ENCODE results near the gene PRR36.
"Not testable (repeated sequence)": the region's sequence is repeated elsewhere in the genome, so short reads cannot be mapped to it uniquely, and the experiment has no call there.

PRR36 gene

GRCh38 chr19:7874076-7874896 lies at the start of gene PRR36:
PRR36 (minus strand) TSS chr19:7874390; CDS start chr19:7873689, 701 bp downstream.
- DNase-seq = no peak

- no peak for DNase-seq
Measured at GRCh38 chr19:7923295-7924191, 49.4 kb upstream of the PRR36 start.

GRCh38 chr19:7922836-7923195 lies 48.6 kb upstream of the PRR36 start:
- DNase-seq = no peak

DNA sequence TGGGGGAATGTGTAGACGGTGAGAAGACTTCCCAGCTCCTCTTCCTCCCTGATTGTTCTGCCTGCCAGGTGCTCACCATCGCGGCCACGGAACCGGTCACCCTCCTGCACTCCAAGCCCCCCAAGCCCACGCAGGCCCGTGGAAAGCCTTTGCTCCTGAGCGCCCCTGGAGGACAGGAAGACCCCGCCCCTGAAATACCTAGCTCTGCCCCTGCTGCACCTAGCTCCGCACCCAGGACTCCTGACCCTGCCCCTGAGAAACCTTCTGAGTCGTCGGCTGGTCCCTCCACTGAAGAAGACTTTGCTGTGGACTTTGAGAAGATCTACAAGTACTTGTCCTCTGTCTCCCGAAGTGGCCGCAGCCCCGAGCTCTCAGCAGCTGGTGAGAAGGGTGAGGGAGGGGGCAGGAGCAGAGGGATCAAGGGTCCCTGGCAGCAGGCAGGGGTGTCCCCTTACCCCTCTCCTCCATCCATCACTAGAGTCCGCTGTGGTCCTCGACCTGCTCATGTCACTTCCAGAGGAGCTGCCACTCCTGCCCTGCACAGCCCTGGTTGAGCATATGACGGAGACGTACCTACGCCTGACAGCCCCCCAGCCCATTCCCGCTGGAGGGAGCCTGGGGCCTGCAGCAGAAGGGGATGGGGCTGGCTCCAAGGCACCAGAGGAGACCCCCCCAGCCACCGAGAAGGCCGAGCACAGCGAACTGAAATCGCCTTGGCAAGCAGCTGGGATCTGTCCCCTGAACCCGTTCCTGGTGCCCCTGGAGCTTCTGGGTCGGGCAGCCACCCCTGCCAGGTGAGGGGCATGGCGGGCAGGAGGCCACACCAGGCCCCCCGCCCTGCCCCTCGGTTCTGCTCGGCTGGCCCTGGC lies 48.0 kb upstream of the PRR36 start:
- no peak for DNase-seq

GRCh38 chr19:7921302-7921966 lies 47.2 kb upstream of the PRR36 start:
- no peak for DNase-seq

- peak; percentile 99 to 100 (median 100) for DNase-seq
Measured at GRCh38 chr19:7920519-7921301, 46.5 kb upstream of the PRR36 start.

- peak; percentile 91 to 95 (median 92) for DNase-seq
Measured at GRCh38 chr19:7919610-7920518, 45.7 kb upstream of the PRR36 start, which contains the start of gene SNAPC2. SNAPC2 (plus strand) TSS chr19:7920338; CDS start chr19:7920367, 29 bp downstream.

DNA sequence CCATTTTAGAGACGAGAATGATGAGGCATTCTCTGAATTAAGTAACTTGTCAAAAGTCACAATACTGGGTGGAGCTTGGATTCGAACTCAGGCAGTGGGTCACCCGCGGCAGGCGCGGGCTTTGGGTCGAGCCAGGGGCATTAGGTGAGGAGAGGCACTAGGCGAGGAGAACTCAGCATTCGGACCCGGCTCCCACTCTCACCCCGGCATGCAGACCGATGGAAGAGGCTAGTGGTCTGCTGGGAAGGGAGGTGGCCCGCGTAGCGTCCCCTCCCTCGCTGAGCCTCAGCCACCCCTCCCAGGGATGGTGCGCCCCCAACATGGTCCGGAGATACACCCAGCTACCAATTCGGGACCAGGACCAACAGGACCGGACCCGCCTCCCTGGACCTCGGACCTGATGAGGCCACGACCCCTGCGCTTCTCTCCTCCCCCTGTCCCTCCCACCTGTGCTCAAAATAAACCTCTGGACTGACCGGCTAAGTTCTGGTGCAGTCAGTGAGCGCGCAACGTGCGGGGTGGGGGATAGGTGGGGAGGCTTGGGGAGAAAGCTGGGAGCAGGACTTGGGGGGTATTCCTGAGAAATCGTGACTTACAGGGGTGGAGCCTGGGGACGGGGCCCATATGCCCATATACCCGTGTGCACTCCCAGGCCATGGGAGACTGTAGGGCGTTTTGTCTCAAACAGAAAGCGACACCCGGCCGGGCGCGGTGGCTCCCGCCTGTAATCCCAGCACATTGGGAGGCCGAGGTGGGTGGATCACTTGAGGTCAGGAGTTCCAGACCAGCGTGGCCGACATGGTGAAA lies 44.6 kb upstream of the PRR36 start:
- DNase-seq = no peak

DNA sequence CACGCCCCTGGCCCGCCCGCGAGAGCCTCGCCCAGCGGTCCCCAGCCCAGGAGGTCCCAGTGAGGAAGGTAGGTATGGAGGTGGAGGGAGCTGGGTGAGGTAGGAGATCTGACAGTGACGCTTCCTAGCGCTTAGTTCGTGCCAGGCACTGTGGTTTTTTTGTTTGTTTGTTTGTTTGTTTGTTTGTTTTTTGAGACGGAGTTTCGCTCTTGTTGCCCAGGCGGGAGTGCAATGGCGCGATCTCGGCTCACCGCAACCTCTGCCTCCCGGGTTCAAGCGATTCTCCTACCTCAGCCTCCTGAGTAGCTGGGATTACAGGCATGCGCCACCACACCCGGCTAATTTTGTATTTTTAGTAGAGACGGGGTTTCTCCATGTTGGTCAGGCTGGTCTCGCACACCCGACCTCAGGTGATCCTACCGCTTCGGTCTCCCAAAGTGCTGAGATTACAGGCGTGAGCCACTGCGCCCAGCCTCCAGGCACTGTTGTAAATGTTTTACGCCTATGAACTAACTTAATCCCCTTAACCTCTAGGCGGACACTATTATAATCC lies 43.9 kb upstream of the PRR36 start:
- DNase-seq = not testable (repeated sequence)

GRCh38 chr19:7917267-7918061 lies 43.3 kb upstream of the PRR36 start:
- peak in 3 of 4 experiments; percentile 19 to 36 (median 33) for DNase-seq

GRCh38 chr19:7916955-7917266 lies 42.7 kb upstream of the PRR36 start:
- DNase-seq = no peak

- peak in 2 of 4 experiments; percentile 29 to 36 for DNase-seq
Measured at GRCh38 chr19:7916103-7916954, 42.1 kb upstream of the PRR36 start.

GRCh38 chr19:7915250-7916102 lies 41.3 kb upstream of the PRR36 start:
- DNase-seq = no peak

DNA sequence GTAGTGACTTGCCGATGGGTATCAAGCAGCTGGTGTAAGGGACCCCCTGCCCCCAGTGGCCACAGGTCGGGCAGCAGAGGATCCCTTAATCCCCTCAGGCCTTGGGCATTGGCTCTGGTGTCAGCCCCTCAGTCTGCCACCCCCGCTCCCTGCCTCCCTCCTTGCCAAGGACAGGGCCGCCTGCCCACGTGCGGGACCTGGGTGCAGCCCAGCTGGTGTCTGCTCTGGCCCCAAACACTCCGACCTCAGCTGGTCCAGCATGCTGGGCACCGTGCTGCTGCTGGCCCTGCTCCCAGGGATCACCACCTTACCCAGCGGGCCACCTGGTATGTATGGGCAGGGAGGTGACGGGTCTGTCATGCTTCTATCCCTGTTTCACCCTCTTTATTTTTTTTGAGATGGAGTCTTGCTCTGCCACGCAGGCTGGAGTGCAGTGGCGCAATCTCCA lies 40.4 kb upstream of the PRR36 start, which contains the start of gene TGFBR3L:
TSS of gene TGFBR3L (plus strand) at position 233 of the 448 bp plus-strand sequence.
- DNase-seq = no peak

DNA sequence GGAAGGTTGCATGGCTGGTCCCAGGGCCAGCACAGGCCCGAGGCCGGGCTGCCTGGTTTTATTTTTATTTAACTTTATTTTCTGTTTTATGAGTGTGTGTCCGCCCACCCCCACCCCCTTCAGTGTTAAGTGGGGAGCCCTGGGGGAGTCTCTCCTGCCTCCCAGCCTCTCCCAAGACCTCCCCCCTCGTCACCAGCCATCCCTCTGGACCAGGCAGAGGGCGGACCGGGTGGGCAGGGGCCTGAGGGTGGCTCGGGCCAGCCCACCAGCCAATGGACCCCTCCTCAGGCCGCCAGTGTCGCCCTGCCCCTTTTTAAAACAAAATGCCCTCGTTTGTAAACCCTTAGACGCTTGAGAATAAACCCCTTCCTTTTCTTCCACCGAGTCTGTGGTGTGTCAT lies 39.9 kb upstream of the PRR36 start:
- DNase-seq = no peak

DNA sequence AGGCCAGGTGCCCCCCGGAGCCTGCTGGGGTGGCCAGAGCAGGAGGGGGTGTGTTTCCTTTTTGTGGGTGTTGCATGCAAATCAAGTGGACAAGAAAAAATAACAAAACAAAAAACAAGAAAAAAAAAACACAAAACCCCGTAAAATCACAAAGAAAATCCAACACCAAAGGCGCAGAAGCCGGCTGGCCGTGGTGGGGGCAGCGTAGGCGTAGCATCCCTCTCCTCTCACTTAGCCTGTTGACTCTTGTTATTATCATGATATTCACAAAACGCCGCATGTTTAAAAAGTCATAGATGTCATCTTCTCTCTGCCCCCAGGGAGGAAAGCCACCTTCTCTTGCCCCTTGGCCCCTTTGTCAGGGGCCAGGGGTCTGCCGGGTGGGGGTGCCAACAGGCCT lies 39.5 kb upstream of the PRR36 start:
- no peak for DNase-seq

Measured in activated CD4-positive, CD25-positive, alpha-beta regulatory T cell (primary cell).